Stimulated activated CD8-positive, alpha-beta memory T cell treated with anti-CD3 and anti-CD28 coated beads, Interleukin-4, amount 100 ng/mL, for 24 hours (primary cell): ENCODE measurements around the gene STXBP5.
"Not testable (repeated sequence)": the region's sequence is repeated elsewhere in the genome, so short reads cannot be mapped to it uniquely, and the experiment has no call there.

Experiments
- DNase-seq: peaks from one replicate; pipeline ENCODE4 v3.0.0-alpha.2; 2020; ENCODE audit warnings: low read depth

Gene STXBP5

DNA sequence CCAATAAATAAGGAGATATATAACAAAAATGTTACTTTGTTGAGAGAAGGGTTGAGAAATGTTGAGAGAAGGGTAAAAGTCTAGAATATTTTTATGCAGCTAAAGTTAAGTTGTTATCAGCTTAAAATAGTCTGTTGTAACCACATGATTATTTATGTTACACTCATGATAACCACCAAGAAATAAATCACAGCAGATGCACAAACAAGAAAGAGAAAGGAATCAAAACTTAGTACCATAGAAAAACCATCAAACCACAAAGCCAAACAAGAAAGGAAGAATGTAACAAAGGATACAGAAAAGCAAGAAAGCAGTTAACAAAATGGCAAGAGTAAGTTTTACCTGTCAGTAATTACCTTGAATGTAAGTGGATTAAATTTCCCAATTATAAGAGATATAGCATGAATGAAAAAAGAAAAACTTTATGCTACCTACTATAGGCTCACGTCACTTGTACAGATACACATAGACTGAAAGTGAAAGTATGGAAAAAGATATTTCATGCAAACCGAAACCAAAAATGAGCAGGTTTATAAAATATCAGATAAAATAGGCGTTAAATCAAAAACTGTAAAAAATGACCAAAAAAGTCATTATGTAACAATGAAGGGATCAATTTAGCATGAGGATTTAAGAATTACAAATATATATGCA is 93.6 kb downstream of the STXBP5 start:
- DNase-seq, result no peak

DNA sequence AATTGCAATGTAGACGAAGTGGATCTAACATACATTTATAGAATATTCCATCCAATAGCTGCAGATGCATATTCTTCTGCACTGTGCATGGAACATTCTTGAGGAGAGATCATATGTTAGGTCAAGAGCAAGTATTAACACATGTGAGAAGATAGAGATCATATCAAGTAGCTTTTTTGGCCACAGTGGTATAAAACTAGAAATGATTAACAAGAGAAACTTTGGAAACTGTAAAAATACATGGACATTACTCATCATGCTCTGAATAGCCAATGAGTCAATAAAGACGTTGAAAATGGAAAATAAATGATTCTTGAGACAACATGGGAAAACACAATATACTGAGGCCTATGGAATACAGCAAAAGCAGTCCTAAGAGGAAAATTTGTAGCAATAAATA is 94.2 kb downstream of the STXBP5 start:
- DNase-seq, result no peak

DNA sequence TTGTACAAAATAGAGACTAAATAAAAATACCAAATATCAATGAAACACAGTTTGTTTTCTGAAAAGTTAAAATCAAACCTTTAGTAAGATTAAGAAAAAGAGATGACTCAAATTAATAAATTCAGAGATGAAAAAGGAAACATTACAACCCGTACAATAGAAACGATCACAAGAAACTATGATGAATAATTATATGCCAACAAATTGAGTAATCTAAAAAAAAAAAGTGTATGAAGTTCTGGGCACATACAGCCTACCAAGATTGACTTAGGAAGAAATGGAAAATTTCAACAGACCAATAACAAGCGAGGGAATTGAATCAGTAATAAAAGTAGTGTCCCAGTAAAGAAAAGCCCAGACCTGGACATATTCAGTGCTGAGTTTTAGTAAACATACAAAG is 94.8 kb downstream of the STXBP5 start:
- DNase-seq, result no peak

DNA sequence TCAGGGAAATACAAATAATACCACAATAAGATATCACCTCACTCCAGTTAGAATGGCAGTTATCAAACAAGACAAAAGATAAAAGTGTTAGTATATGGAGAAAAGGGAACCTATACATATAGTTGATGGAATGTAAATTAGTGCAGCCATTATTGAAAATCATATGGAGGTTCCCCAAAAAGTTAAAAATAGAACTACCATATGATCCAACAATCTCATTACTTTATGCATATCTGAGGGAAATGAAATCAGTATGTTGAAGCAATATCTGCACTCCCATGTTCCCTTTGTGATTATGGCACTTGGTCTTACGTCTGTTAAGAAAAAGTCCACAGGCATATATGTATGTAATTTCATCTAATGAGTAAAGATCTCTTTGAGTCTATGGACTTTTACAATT is 96.9 kb downstream of the STXBP5 start:
- no peak for DNase-seq

DNA sequence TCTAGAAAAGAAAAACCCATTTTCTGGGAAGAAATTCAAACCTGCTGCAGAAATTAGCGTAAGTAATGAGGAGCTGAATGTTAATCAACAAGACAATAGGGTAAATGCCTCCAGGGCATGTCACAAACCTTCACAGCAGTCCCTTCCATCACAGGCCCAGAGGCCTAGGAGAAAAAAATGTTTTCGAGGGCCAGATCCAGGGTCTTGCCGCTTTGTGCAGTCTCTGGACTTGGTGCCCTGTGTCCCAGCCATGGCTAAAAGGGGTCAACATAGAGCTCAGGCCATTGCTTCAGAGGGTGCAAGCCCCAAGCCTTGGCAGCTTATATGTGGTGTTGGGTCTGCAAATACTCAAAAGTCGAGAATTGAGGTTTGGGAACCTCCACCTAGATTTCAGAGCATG is 99.8 kb downstream of the STXBP5 start:
- DNase-seq, result no peak

DNA sequence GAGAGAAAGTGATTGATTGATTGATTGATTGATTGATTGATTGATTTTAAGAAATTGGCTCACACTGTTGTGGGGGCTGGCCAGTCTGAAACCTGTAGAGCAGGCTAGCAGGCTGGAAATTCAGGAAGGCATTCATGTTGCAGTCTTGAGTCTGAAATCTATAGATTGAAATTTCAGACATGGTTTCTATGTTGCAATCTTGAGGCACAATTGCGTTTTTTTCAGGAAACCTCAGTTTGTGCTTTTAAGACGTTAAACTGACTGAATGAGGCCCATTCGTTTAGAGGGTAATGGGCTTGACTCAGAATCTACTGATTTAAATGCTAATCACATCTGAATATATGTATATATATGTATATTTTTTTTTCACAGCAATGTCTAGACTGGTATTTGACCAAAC is 106.3 kb downstream of the STXBP5 start:
- no peak for DNase-seq

DNA sequence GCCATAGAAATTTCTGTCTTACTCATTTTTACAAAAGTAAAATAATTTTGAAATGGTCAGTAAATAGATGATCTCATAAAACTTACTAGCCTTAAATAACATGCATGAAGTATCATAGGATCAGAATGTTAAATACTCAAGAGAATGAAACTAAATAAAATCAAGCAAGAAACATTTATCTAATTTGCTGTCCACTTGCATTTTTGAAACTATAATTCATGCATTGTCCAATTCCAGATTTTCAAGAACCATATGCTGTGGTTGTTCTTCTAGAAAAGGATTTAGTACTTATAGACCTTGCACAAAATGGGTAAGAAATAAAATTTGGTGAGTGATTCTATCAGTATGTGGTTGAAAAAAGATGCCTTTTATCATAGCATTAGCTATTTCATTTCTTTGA is 107.0 kb downstream of the STXBP5 start:
- no peak for DNase-seq

DNA sequence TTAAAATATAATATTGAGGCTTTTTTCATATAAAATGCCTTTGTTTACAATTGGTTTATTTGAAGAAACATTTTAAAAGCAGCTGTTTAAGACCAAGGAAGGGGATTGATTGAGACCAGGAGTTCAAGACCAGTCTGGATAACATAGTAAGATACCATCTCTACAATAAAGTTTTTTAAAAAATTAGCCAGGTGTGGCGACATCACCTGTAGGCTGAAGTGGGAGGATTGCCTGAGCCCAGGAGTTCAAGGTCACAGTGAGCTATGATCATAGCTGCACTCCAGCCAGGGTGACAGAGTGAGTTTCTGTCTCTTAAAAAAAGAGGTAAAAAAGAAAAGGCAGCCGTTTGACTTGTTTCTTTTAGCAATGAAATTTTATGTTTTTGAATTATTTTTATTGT is 117.0 kb downstream of the STXBP5 start:
- no peak for DNase-seq

DNA sequence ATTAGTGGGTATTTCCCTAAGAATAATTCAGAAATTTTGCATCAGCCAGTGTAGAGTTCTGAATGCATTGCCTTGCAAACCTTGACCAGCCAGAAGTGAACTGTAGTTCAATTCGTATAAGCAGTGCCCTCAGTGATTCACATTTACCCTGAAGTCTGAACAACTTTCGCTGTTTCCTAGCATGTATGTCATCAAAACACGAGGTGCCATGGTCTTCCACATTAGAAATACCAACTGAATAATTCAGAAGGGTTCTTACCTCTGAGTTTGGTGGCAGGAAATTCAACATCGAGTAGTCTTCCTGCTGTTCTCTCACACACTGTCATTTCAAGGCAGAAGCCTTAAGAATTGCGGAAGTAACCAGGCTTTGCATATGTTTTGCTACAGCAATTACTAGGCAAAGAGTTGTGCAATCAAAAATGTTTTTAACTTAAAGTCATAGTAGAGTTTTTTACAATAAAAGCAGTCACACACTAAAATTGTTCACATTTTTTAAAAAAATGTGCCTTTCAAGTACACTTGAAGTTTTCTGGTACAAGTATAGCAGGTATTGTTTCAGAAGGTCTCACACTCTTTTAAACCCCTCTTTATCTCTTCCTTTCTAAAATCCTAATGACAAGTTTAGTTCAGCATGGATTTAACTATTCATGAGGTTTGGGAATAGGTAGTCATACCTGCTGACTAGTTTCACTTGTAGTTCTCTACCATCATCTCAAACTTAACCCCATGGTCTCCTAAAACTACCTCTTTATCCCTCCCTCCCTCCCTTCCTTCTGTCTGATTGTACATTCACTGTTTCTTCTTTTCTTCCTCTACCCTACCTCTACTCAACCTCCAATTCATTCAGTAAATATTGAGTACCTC is 118.3 kb downstream of the STXBP5 start:
- DNase-seq, result no peak

DNA sequence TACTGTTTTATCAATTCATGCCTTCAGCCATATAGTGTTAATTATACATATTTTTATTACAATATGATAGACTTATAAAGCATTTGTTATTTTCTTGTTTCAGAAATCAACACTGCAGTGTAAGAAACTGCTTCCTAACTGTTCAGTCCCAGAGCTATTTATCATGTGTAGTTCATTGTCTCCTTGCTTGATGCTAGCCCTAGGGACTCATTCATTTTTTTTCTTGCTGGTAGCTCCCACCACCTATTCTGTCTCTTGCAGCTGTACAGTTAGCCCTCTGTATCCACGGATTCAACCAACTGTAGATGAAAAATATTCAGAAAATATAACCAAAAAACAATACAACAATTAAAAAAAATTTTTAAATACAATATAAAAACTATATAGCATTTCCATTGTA is 121.3 kb downstream of the STXBP5 start:
- DNase-seq, result no peak

DNA sequence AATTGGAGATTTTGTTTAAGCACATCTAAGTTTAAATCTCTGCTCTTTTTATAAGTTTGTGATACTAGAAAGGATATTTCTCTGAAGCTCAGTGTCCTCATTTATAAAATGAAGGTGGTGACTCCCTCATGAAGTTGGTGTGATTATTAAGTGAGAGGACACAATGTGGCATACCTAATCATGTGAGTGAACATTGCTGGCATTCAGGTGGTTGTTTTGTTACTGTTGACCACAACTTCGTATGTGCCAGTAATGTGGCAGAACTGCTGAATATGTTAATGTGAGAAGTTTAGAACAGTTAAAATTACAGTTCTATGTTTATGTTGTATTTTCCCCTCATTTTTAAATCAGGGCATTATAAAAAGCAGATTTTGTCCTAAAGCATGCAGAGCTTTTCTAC is 127.2 kb downstream of the STXBP5 start:
- no peak for DNase-seq

DNA sequence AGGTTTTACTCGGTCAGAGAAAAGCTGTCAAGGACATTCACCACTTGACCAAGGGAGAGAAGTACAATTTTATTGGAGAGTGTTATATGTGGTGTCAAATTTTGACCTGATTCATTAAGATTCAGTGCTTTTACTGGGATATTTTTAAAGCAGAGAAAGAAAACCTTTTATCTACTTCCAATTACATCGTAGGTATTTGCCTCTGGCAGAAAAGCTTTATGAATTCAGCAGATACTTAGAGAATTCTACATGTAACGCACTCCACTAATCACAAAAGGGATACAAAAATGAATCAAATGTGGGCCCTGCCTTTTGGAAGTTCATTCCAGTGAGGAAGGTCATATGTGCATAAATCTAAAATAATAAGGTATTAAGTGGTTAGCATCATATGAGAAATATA is 133.7 kb downstream of the STXBP5 start:
- DNase-seq, result no peak

DNA sequence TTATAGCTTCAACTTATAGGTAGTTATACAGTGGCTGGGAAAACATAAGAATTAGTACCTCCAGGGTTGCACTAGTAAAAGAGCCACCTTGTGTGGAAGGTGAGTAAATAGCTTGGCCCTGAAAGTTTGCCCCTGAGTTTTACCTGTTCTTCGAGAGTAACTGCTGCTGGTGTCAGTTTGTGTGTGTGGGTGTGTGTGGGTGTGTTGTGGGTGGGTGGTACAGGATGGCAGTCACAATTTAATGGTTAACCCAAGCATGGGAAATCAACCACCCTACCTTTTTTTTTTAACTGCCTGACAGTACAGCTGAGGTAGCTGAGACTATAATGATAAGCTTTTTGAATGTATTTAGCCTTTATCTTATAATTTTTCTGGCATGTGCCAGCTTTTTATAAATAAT is 137.3 kb downstream of the STXBP5 start:
- no peak for DNase-seq

DNA sequence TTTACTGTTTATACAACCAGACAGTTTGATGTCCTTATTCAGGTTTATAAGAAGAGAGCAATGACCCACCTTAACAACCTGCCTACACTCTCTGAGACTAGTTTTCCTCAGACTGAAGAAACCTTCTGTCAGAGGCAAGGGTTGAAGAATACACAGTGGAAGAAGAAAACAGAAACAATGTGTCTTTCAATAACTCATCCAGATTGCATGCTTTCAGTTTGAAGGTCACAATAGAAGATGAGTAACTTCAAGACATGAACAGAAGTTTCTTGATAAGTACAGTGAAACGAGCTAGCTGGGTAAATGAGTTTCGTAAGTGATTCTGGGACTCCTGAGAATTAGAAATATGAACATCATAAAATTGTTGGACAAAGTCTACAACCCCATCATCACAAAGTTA is 141.7 kb downstream of the STXBP5 start:
- DNase-seq, result no peak

DNA sequence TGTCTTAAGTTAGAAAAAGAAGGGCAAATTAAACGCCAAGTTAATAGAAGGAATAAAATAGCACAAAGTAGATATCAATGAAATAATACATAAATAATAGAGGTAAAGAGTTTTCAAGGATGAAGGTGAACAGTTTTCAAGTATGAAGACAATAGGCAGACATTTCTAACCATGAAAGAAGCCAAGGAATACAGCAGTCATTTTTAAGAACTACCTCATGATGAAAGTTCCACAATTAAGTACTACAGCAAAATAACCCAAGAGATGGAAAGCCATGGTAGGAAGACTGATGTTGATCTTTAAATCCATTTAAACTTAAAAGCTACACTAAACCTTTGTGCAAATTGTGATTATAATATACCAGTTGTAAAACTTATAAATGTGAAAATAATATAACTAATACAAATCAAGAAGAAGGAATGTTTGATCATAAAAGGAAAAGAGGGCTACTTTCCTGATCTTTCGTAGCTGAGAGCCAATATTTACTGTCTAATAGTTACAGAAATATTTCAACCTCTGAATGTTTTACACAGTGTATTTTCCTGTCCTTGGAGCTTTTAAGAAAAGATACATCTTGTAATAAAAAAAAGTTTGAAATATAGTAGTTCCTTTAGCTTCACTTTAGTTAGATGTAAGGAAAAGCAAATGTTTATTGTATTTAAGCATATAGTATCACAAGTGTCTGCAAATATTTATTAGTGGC is 143.1 kb downstream of the STXBP5 start:
- no peak for DNase-seq

DNA sequence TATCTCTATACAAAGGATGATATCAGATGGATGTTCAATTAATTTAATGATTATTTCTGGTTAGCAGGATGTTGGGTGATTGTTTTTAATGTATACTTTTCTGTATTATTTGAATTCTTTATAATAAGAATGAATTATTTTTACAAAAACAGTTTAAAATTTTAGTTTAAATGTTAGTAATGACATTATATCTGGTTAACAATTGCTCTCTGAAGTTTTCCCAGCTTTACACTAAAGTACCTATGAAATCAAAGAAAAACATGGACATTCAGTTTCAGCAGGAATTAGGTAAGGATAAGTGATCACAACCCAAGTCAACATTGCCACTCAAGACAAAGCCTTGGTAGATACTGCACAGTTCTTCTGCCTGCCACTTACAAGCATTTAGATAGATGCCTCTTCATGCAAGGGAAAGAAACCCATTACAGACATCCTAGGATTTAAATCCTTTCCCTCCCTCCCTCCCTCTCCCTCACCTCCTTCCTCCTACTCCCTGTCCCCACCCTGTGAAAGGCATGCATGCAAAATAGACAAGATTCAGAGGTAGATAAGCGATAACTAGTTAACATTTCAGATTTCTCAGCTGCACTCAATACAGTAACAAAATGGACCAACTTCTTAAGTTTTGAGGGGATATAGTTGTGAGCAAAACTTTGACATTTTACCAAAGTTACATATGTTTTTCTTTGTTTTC is 143.8 kb downstream of the STXBP5 start:
- DNase-seq, result no peak

DNA sequence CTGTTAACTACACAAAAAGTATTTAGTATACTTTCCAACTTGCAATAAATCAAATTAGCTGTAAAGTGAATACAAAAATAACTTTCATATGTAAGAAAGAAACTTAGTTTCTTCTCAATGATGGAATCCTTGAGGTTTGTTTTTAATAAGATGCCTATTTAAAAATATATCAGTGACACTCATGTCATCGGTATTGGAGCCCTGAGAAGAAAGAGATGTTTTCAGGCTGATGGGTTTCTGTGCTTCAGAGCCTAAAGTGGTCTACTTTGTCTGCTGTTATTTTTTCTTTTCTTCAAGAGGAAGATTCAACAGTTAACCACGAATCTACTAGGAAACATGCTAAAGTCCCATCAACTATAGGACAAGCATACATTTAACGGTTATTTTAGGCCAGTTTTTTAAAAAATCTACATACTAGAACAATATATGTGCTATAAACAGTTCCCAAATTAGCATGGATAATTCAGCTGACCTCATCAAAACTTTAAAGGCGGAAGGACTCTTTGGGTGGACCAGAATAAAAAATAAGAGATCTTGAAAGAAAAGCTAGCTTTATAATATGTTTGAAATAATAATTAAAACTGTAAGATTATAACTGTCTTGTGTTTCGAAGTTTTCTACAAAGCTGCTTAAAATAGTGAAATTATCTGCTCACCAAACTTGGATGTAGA is 157.2 kb downstream of the STXBP5 start:
- no peak for DNase-seq

DNA sequence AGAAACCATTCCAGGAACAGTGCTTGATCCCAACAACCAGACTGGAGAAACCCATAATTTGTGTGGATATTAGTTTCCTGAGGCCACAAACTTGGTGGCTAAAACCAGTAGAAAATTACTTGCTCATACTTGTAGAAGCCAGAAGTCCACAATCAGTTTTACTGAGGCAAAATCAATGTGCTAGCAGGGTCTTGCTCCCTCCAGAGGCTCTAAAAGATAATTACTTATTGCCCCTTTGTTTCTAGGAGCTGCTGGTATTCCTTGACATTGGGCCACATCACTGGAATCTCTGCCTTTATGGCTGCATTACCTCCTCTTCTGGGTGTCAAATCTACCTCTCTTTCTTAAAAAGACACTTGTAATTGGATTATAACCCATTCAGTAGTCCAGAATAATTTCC is 162.1 kb downstream of the STXBP5 start:
- no peak for DNase-seq

DNA sequence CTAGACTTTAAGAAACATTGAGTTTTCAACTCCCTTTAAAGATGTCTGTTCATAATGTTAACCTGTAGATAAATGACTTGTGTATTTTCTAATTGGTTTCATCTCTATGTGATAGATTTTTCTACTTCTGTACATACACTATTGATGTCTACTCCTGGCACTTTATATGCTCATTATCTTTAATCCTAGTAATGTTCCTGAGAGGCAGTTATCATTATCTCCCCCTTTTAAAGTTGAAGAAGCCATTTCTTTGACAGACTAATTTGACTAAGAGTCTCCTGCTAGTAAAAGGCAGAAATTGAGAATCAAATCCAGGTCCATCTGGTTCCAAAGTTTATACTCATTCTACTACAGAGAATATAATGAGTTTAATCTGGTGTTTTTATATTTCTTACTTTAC is 167.1 kb downstream of the STXBP5 start:
- DNase-seq, result no peak

DNA sequence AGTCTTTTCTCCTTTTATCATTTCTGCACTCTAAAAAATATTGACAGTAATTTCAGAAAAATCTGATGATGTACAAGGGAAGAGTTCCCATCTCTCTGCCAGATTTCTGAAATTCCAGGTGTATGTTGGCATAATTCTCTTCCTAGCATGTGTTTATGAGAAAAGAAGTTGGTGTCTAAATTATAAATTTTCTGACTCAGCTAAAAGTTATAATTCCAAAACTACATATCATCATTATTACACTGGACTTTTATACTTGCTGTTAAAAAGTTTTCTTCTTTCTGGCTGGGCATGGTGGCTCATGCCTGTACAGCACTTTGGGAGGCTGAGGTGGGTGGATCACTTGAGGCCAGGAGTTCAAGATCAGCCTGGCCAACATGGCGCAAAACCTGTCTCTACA is 168.6 kb downstream of the STXBP5 start:
- DNase-seq, result no peak

DNA sequence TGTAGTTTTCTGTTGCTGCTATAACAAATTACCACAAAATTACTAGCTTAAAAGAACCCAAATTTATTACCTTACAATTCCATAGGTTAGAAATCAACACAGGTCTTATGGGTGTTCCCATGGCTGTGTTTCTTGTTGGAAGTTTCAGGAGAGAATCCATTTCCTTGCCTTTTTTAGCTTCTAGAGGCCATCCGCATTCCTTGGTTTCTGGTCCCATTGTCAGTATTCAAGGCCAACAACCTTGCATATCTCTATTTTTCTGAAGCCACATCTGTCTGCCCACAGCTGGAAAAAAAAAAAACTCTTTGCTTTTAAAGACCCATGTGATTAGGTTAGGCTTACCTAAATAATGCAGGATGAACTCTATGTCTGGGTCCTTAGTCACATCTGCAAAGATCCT is 174.6 kb downstream of the STXBP5 start:
- DNase-seq, result no peak

DNA sequence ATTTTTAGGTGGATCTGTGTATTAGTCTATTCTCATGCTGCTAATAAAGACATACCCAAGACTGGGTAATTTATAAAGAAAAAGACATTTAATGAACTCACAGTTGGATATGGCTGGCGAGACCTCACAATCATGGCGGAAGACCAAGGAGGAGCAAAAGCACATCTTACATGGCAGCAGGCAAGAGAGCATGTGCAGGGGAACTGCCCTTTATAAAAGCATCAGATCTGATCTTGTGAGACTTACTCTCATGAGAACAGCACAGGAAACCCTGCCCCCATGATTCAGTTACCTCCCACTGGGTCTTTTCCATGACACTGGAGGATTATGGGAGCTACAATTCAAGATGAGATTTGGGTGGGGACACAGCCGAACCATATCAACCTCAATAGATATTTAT is 176.6 kb downstream of the STXBP5 start:
- not testable (repeated sequence) for DNase-seq
